HG03571 (cell line): ENCODE measurements around the gene KHDC4.
A peak's percentile ranks its signal among the peaks of the same experiment; 100 is the strongest.

Experiments
- ATAC-seq: cut with Tn5 transposase; IDR thresholded peaks from one replicate; pipeline ENCODE4 v1.9.1; 2021; ENCODE audit not compliant: unreplicated experiment

Gene KHDC4

DNA sequence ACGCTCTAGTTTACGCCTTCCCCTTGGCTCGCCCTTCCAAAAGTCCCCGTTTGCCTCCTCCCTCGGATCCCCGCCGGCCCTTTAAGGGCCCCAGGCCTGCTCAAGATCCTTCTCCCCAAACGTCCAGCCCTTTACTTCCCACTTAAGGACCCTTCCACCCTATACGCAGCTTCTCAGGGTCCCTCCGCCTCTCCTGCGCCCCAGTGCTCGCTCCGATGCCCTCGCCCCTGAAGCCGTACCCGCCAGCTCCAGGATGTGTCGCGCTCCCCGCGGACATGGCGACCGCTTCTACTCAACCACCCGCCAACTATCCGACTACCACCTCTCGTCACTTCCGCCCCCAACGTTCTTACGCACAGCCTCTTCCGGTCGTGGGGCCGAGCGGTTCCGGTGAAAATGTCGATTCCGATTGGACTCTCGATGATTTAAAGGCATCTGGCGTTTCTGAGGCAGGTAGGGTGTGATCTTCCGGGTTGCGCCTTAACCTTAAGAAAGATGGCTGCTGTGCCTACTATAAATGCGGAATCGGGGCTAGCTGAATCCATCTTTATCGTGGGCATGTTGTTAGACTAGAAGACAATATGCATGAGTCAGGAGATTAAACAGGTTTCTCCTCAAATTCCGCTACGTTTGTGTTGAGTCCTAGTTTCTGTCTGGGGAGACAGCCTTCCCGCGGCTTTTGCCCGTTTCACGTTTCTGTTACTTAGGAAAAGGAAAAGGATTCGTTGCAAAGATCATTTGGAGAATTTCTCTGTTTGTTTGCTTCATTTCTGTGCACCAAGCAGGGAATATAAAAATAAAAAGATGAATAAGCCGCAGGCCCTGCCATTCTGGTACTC lies at the start of gene KHDC4:
Gene KHDC4 (minus strand): TSS at position 317 of the 839 bp plus-strand sequence. CDS start 40 bp downstream, at position 277.
- ATAC-seq = peak; percentile 85

GRCh38 chr1:155983191-155984024 lies 49.2 kb upstream of the KHDC4 start:
- no peak for ATAC-seq

DNA sequence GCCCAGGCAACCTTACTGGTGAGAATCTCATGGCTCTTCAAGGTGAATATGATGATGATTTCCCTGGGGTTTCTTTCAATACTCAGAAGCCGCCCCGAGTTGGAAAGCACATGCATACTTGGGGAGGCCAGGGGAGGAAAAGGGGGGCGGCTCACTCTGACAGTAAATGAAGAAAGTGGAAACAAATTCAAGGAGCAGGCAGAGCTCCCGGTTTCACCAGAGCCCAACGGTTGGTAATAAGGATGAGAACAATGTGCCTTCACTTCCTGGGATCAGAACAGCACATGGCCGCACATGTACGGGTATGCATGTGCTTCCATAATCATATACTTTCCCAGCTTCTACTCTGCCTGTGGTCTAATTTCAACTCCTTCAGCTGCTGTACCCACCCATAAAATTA lies 47.9 kb upstream of the KHDC4 start:
- no peak for ATAC-seq

DNA sequence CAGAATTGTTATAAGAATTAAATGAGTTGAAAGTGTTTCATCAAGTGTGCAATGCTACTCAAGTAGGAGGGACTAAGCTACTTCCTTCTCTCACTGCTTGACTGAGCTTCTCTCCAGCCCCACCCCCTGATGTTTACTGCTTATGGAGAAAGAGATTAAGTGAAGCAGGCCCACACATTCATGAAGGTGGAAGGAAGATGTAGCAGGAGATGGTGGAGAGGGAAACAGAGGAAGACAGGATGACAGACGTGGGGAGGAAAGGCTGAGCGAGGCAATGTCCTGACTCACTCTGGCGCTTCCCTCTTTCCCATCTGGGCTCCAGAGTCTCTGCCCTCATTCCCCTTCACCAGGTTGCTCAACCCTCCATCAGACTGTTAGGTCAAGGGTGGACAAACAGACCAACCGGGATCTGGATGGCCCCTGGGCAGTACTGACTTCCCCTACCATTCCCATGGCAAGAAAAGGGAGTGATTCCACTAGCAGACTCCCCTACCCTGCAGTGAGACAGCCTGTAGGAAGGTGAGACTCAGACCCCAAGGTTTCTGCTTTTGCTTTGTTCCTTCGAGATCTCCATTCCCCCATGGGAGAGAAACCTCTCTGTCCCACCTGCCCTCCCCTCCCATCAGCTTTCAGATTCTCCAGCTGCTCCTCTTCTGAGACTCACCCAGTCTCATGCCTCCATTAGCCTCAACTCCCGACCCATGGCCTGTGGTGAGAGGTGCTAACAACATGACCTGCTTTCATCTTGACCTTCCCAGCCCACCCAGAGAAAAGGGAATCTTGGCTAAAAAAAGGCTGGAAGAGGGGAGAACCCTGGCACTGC lies 47.3 kb upstream of the KHDC4 start:
- ATAC-seq = no peak

- ATAC-seq = no peak
Measured at GRCh38 chr1:155979597-155980343, 45.6 kb upstream of the KHDC4 start.

- no peak for ATAC-seq
Measured at GRCh38 chr1:155978973-155979429, 44.8 kb upstream of the KHDC4 start.

DNA sequence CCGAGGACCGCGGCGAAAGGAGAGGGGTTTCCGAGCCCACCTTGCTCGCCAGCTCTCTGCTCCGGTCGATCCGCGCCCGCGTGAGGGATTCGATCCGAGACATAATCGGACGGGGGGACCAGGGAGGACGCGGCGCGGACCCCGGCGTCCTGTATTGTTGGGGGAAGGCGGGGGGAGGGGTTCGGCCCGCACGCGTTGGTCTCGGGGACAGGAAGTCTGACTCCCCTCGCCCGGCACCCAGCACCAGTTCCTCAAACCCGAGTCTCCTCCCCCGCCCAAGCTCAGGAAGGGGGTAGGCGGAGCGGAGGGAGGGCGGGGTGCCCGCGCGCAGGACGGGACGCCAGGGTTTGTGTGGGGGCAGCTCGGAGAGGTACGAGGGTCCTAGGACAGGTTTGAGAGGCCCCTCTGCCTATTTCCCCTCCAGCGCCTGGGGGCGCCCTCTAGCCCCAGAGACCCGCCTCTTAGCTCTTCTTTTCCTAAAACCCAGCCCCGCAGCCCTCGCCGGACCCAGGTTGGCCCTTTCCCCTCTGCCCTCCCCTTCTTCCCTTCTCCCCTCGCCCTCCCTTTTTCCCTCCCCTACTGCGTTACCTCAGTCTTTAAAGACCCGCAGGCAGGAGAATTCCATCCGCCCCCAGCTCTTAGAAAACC lies 44.2 kb upstream of the KHDC4 start, which contains the start of gene ARHGEF2:
Gene ARHGEF2 (minus strand): TSS at position 223 of the 648 bp plus-strand sequence. CDS start 120 bp downstream, at position 103.
- peak; percentile 50 for ATAC-seq

- ATAC-seq = no peak
Measured at GRCh38 chr1:155977690-155978324, 43.6 kb upstream of the KHDC4 start.

DNA sequence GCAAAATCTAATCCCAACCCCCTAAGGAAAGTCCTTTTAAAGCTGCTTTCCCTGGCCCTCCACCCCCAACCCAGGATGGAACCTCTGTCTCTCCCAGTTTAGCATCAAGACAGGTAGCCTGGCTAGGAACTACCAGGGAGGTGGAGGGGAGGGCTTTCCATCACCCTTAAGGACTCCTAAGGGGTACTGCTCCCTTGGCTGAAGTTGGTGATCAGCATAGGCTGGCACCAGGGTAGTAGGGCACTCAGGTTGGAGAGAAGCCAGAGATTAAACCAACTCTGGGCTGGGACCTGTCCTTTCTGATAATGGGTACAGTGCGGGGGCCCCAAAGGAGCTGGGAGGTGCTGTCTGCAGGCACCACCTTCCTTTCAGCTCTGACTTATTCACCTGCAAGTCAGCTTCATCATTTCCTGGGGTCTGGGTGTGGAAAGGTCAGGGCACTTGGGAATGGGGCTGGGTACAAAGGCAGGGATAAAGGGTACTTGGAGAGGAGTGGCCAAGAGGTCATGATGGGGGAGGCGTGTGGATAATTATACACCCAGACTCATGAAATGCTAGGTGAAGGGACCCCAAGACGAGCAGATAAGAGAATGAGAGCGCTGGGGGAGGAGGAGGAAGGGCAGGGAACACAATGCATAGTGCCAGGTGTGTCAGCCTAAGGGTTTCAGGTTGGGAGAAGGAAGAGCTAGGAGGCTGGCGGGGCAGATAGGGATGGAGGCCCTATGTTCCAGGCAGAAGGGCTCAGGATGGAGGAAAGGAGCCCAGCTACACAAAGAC lies 42.9 kb upstream of the KHDC4 start:
- no peak for ATAC-seq

- no peak for ATAC-seq
Measured at GRCh38 chr1:155976062-155976912, 42.1 kb upstream of the KHDC4 start.

GRCh38 chr1:155975375-155976061 lies 41.3 kb upstream of the KHDC4 start:
- ATAC-seq = no peak

DNA sequence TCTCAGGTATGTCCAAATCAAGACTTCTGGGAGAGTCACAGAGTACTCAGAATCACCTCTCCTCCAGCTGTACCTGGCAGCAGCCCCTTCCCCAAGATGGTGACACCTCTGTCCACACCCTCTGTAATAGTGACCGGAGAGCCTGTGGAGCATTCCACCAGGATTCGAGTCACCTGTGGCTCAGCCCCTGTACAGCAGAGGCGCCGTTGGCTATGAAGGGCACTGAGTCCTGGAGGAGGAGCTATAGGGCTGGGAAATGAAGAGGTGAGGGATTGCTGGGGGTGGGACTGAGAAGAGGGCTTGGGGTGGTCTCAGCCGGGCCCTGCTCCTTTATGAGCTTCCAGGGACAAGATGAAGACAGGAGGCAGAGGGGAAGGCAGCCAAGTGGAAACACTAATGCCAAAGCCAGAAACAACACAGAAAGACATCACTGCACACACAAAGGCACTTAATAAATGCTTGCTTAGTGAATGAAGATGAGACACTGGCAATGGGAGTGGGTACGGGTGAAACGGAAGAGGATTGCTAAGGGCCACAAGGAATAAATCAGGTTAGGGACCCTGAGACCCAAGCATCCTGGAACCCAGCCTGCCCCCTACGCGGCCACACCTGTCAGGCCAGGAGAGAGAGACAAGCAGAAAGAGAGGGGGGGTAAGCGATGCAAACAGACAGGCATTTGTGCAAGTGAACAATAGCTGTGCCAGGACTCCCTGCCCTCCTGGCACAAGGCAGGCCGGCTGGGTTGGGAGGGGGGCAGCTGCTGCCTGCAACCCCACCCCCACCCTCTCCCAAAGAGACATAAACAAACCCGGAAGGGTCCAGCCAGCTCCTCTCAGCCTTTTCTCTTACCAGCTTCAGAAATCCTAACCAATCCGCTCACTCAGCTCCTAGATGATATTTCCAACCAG lies 40.2 kb upstream of the KHDC4 start:
- no peak for ATAC-seq

GRCh38 chr1:155973723-155974122 lies 39.5 kb upstream of the KHDC4 start:
- no peak for ATAC-seq

- no peak for ATAC-seq
Measured at GRCh38 chr1:155971910-155972809, 37.9 kb upstream of the KHDC4 start.
